CD4-positive, alpha-beta T cell treated with Interleukin-2 at 100 ng/mL for 4 hours (primary cell): Measurements from ENCODE around the gene PRKAG1.

Source experiments
- DNase-seq: peaks from one replicate; pipeline ENCODE4 v3.0.0-alpha.2; 2020; ENCODE audit warnings: low spot score

Gene PRKAG1

GRCh38 chr12:48981757-48982157, 36.8 kb downstream of the PRKAG1 start:
- DNase-seq, result no peak

GRCh38 chr12:48980953-48981756, 37.4 kb downstream of the PRKAG1 start:
- peak; percentile 46 for DNase-seq

GRCh38 chr12:48980389-48980952, 38.1 kb downstream of the PRKAG1 start:
- no peak for DNase-seq

- DNase-seq, result no peak
Measured at GRCh38 chr12:48979602-48980388, 38.8 kb downstream of the PRKAG1 start.

- no peak for DNase-seq
Measured at GRCh38 chr12:48978741-48979601, 39.6 kb downstream of the PRKAG1 start.

- no peak for DNase-seq
Measured at GRCh38 chr12:48978291-48978740, 40.3 kb downstream of the PRKAG1 start, which contains the start of gene WNT1. Gene WNT1 (plus strand): TSS chr12:48978322. CDS start chr12:48978651, 329 bp downstream.

- DNase-seq, result peak; percentile 81
Measured at GRCh38 chr12:48977290-48978281, 41.0 kb downstream of the PRKAG1 start.

- no peak for DNase-seq
Measured at GRCh38 chr12:48973941-48974673, 44.5 kb downstream of the PRKAG1 start.

- DNase-seq, result no peak
Measured at GRCh38 chr12:48973531-48973930, 45.0 kb downstream of the PRKAG1 start.

GRCh38 chr12:48972952-48973483, 45.6 kb downstream of the PRKAG1 start:
- DNase-seq, result no peak

GRCh38 chr12:48972213-48972951, 46.2 kb downstream of the PRKAG1 start:
- DNase-seq, result peak; percentile 15

GRCh38 chr12:48970702-48971334, 47.8 kb downstream of the PRKAG1 start:
- no peak for DNase-seq

GRCh38 chr12:48969833-48970701, 48.5 kb downstream of the PRKAG1 start:
- DNase-seq, result peak; percentile 24

GRCh38 chr12:48969160-48969771, 49.3 kb downstream of the PRKAG1 start:
- no peak for DNase-seq

GRCh38 chr12:48968467-48968866, 50.1 kb downstream of the PRKAG1 start:
- DNase-seq, result no peak

GRCh38 chr12:48967991-48968390, 50.6 kb downstream of the PRKAG1 start:
- no peak for DNase-seq
